Neural progenitor cell (in vitro differentiated cells): Measurements from ENCODE around the gene ABLIM2. TPM values are rescaled to one million over a fixed set of nuclear protein-coding genes. Genes with fewer than 3 reads are reported as not detected.

Source experiments
- DNase-seq: peaks from one replicate; pipeline ENCODE4 v3.0.0-alpha.2; 2016; ENCODE audit warnings: low spot score
- H2AFZ ChIP-seq: fragments of 200-600 bp; sonication (generic); replicated peaks from 2 replicates; pipeline ENCODE4 v1.6.1; 2016; ENCODE audit warnings: antibody characterized with exemption
- H3F3A ChIP-seq: fragments of 200-600 bp; sonication (generic); 2 replicates; pipeline ENCODE4 v1.6.1; 2016; ENCODE audit warnings: antibody characterized with exemption, low read depth
- H3K27ac ChIP-seq: fragments of 200-600 bp; sonication (generic); 2 replicates; pipeline ENCODE4 v1.5.1; 2016; ENCODE audit warnings: mild to moderate bottlenecking
- H3K27me3 ChIP-seq: fragments of 200-600 bp; sonication (generic); 2 replicates; pipeline ENCODE4 v1.6.1; 2016; ENCODE audit warnings: mild to moderate bottlenecking, moderate library complexity
- H3K36me3 ChIP-seq: fragments of 200-600 bp; sonication (generic); 2 replicates; pipeline ENCODE4 v1.5.1; 2016
- H3K4me1 ChIP-seq: fragments of 200-600 bp; sonication (generic); 2 replicates; pipeline ENCODE4 v1.6.1; 2016; ENCODE audit warnings: mixed run types
- H3K4me2 ChIP-seq: fragments of 200-600 bp; sonication (generic); 2 replicates; pipeline ENCODE4 v1.6.1; 2016
- H3K4me3 ChIP-seq: fragments of 200-600 bp; sonication (generic); 2 replicates; pipeline ENCODE4 v1.5.1; 2016
- H3K79me2 ChIP-seq: fragments of 200-600 bp; sonication (generic); 2 replicates; pipeline ENCODE4 v1.6.1; 2016; ENCODE audit warnings: low read depth
- H3K9ac ChIP-seq: fragments of 200-600 bp; sonication (generic); 2 replicates; pipeline ENCODE4 v1.6.1; 2016
- H3K9me3 ChIP-seq: fragments of 200-600 bp; sonication (generic); 2 replicates; pipeline ENCODE4 v1.5.1; 2016; ENCODE audit warnings: low read depth
- H4K20me1 ChIP-seq: fragments of 200-600 bp; sonication (generic); 2 replicates; pipeline ENCODE4 v1.6.1; 2016; ENCODE audit warnings: low read depth
- H3K27ac Mint-ChIP-seq: 3 replicates; pipeline ENCODE4 v1.8.0; 2021; ENCODE audit warnings: mixed read lengths
- H3K27me3 Mint-ChIP-seq: 2 replicates; pipeline ENCODE4 v1.8.0; 2022; ENCODE audit warnings: low read depth, mild to moderate bottlenecking, inconsistent platforms, moderate library complexity, mixed read lengths; ENCODE audit not compliant: insufficient read depth
- H3K36me3 Mint-ChIP-seq: 3 replicates; pipeline ENCODE4 v1.8.0; 2021; ENCODE audit warnings: mixed read lengths
- H3K4me1 Mint-ChIP-seq: 3 replicates; pipeline ENCODE4 v1.8.0; 2021; ENCODE audit warnings: mixed read lengths
- H3K4me3 Mint-ChIP-seq: 3 replicates; pipeline ENCODE4 v1.8.0; 2021; ENCODE audit warnings: mild to moderate bottlenecking, moderate library complexity, mixed read lengths
- H3K9me3 Mint-ChIP-seq: 3 replicates; pipeline ENCODE4 v1.8.0; 2020; ENCODE audit warnings: mixed read lengths
- CTCF ChIP-seq: fragments of 200-600 bp; sonication (generic); IDR thresholded peaks from 2 replicates; pipeline ENCODE4 v1.5.1; 2017; ENCODE audit warnings: antibody characterized with exemption, mild to moderate bottlenecking
- EZH2 ChIP-seq: fragments of 200-600 bp; sonication (generic); IDR thresholded peaks from 2 replicates; pipeline ENCODE4 v1.6.1; 2017; ENCODE audit warnings: antibody characterized with exemption, mild to moderate bottlenecking, moderate library complexity
- EZH2phosphoT487 ChIP-seq: fragments of 200-600 bp; sonication (generic); IDR thresholded peaks from 2 replicates; pipeline ENCODE4 v1.6.1; 2017; ENCODE audit warnings: antibody characterized with exemption
- total RNA-seq: library from RNA; depleted of rRNA; stranded (reverse); fragments of >200 nt; gene quantifications from 2 replicates; pipeline ENCODE4 v1.2.3, GENCODE V29; 2015; ENCODE audit warnings: low replicate concordance

The ABLIM2 gene
- total RNA-seq, 1 donor from 2014 or later = 0.24 TPM

GRCh38 chr4:8117278-8117682, 41.3 kb downstream of the ABLIM2 start:
- H3K4me3 ChIP-seq = no peak overlapping the region
- H3K4me2 ChIP-seq = no peak overlapping the region
- H3K79me2 ChIP-seq = no peaks in the 10 kb centered on the region
- TF ChIP-seq EZH2phosphoT487 (no peak), EZH2 (no peak)
- no peak overlapping the region for H3K27ac ChIP-seq
- no peaks in the 10 kb centered on the region for H3K36me3 ChIP-seq
- Mint-ChIP-seq H3K36me3 (no peaks in the 10 kb centered on the region), H3K27me3 (peaks cover 2% of the 10 kb centered on the region), H3K9me3 (peaks cover 6% of the 10 kb centered on the region), H3K4me3 (no peak overlapping the region), H3K27ac (no peak overlapping the region), H3K4me1 (peaks cover 13% of the 10 kb centered on the region)
- no peaks in the 10 kb centered on the region for H3F3A ChIP-seq
- no peaks in the 10 kb centered on the region for H3K27me3 ChIP-seq
- no peak overlapping the region for H3K9ac ChIP-seq
- H3K4me1 ChIP-seq = no peaks in the 10 kb centered on the region
- DNase-seq = peak; percentile 45
- no peaks in the 10 kb centered on the region for H4K20me1 ChIP-seq
- H3K9me3 ChIP-seq = no peaks in the 10 kb centered on the region
- H2AFZ ChIP-seq = no peak overlapping the region

- no peaks in the 10 kb centered on the region for H3K4me1 ChIP-seq
- H3K9ac ChIP-seq = no peak overlapping the region
- H2AFZ ChIP-seq = no peak overlapping the region
- Mint-ChIP-seq H3K36me3 (no peaks in the 10 kb centered on the region), H3K27ac (no peak overlapping the region), H3K9me3 (peaks cover 6% of the 10 kb centered on the region), H3K4me3 (no peak overlapping the region), H3K4me1 (peaks cover 18% of the 10 kb centered on the region), H3K27me3 (peaks cover 2% of the 10 kb centered on the region)
- DNase-seq = no peak
- no peak overlapping the region for H3K27ac ChIP-seq
- no peak overlapping the region for H3K4me2 ChIP-seq
- no peaks in the 10 kb centered on the region for H3K27me3 ChIP-seq
- no peaks in the 10 kb centered on the region for H3K9me3 ChIP-seq
- no peaks in the 10 kb centered on the region for H4K20me1 ChIP-seq
- H3K79me2 ChIP-seq = no peaks in the 10 kb centered on the region
- H3K4me3 ChIP-seq = no peak overlapping the region
- TF ChIP-seq EZH2phosphoT487 = no peak
- TF ChIP-seq CTCF = no peak
- no peaks in the 10 kb centered on the region for H3F3A ChIP-seq
- no peaks in the 10 kb centered on the region for H3K36me3 ChIP-seq
Measured at GRCh38 chr4:8115916-8116315, 42.7 kb downstream of the ABLIM2 start.

GRCh38 chr4:8115203-8115520, 43.5 kb downstream of the ABLIM2 start:
- Histone ChIP-seq H3K36me3 (no peaks in the 10 kb centered on the region), H3K27me3 (no peaks in the 10 kb centered on the region), H3K4me1 (peaks cover 3% of the 10 kb centered on the region), H3K4me3 (no peak overlapping the region), H3K79me2 (no peaks in the 10 kb centered on the region), H3K27ac (no peak overlapping the region), H3K9me3 (no peaks in the 10 kb centered on the region), H3F3A (no peaks in the 10 kb centered on the region), H4K20me1 (no peaks in the 10 kb centered on the region), H2AFZ (no peak overlapping the region), H3K9ac (no peak overlapping the region), H3K4me2 (no peak overlapping the region)
- Mint-ChIP-seq H3K4me1 (peaks cover 24% of the 10 kb centered on the region), H3K27me3 (peaks cover 4% of the 10 kb centered on the region), H3K27ac (peak overlapping the region; percentile 97), H3K36me3 (no peaks in the 10 kb centered on the region), H3K9me3 (peaks cover 4% of the 10 kb centered on the region), H3K4me3 (no peak overlapping the region)
- DNase-seq = no peak
- TF ChIP-seq EZH2phosphoT487 (no peak), EZH2 (no peak), CTCF (no peak)

GRCh38 chr4:8114456-8115202, 44.0 kb downstream of the ABLIM2 start:
- TF ChIP-seq EZH2phosphoT487 (no peak), EZH2 (no peak), CTCF (no peak)
- H3K27ac Mint-ChIP-seq = peak overlapping the region; percentile 97
- H3K79me2 ChIP-seq = no peaks in the 10 kb centered on the region
- no peaks in the 10 kb centered on the region for H3F3A ChIP-seq
- no peak overlapping the region for H2AFZ ChIP-seq
- H3K36me3 Mint-ChIP-seq = no peaks in the 10 kb centered on the region
- H3K4me2 ChIP-seq = no peak overlapping the region
- no peaks in the 10 kb centered on the region for H3K36me3 ChIP-seq
- H3K4me3 ChIP-seq = no peak overlapping the region
- peaks cover 5% of the 10 kb centered on the region for H3K27me3 Mint-ChIP-seq
- H4K20me1 ChIP-seq = no peaks in the 10 kb centered on the region
- no peak overlapping the region for H3K27ac ChIP-seq
- no peaks in the 10 kb centered on the region for H3K27me3 ChIP-seq
- no peak overlapping the region for H3K4me3 Mint-ChIP-seq
- peaks cover 27% of the 10 kb centered on the region for H3K4me1 Mint-ChIP-seq
- no peak overlapping the region for H3K9ac ChIP-seq
- peaks cover 3% of the 10 kb centered on the region for H3K4me1 ChIP-seq
- DNase-seq = no peak
- H3K9me3 Mint-ChIP-seq = peaks cover 4% of the 10 kb centered on the region
- H3K9me3 ChIP-seq = no peaks in the 10 kb centered on the region
